ENCODE results near the gene AAMP. TPM values are rescaled to one million over a fixed set of nuclear protein-coding genes. Genes with fewer than 3 reads are reported as not detected.

AAMP gene
- total RNA-seq (2022; extraction: Qiagen RNA extraction; ENCODE audit: low read depth), result 109 to 189 TPM (median 121 TPM) in 5 replicates

DNA sequence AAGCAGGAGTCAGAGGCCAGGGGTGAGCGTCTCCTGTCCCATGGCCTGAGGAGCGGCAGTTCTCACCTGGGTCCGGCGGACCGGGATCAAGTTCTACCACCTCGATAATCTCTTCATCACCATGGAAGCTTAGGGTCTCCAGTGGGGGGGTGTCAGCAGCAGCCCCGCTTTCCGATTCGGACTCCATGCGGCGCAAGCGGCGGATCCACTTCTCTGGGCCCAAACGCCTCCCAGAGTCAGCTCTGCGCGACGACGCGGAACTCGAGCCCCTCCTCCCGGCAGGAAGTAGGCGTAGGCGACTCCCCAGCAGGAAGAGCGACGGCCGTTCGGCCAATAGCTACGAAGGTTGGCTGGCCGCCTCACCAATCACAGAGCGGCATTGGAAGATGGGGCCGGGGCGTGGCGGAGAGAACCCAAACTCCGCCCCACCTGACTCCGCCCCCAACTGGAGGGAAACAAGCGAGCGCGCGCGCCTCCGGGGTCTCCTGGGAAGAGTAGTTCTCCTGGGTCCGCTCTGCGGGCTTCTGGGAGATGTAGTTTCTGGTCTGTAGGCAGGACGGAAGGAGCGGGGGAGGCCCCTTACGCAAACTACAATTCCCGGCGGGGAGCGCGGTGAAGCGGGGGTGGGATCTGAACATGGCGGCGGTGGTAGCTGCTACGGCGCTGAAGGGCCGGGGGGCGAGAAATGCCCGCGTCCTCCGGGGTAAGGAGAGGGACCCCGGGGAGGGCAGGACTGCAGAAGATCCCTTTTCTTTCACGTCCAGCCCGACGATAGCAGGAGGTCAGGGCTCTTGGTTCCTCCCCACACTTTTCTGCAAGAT, at the start of gene AAMP, which contains the start of gene PNKD:
AAMP (minus strand) TSS at position 238 of the 821 bp plus-strand sequence; CDS start at position 187, 51 bp downstream.
PNKD (plus strand) TSS at position 620 of the 821 bp plus-strand sequence; CDS start at position 637, 17 bp downstream.

GRCh38 chr2:218292048-218293014, 22.4 kb upstream of the AAMP start, which contains the start of gene TMBIM1:
Gene TMBIM1, minus strand, starts transcription at chr2:218292503. Its CDS starts 10,362 bp downstream, at chr2:218282141.

DNA sequence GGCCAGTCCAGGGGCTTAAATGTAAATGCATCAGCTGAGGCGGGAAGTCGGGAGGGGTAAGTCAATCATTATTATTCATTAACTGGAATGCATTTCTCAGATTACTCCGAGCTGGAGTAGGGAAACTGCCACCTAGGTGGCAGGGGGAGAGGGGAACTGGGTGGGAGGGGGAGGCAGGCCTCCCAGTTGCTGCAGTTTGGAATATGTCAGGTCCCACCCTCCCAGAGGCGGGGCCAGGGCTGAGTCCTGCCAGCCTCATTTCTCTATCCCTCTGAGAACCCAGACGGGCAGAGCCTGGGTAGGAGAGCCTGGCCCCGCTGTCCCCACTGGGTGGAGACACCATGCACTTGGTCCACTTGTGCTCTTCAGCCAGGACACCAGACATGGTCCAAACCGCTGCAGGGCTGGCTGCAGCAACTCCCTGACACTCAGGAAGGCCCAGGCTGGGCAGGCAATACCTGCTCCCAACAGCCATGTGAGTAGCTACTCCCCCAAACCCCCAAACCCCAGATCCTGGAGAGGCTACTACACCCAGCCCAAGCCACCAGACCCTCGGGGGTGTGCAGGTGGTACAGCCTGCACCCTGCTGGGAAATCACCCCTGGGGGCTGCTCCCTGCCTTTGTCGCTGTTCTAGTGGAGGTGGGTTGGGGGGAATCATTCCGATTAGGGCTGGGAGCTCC, 9.1 kb downstream of the AAMP start, which contains the start of gene GPBAR1:
GPBAR1 (plus strand) TSS at position 274 of the 681 bp plus-strand sequence. CDS start 1,710 bp downstream, outside the sequence.

GRCh38 chr2:218216674-218217359, 53.1 kb downstream of the AAMP start, which contains the start of gene ARPC2:
Gene ARPC2, plus strand, starts transcription at chr2:218217189. Its CDS starts 282 bp downstream, at chr2:218217471.

Other genes with a start within 250 kb of the AAMP start
- not detected in 5 replicates for gene RUFY4, start 200.9 kb downstream of the AAMP start, total RNA-seq (2022; extraction: Qiagen RNA extraction; ENCODE audit: low read depth)
- 0.13 TPM in 1 of 5 replicates, not detected in the others for gene CXCR2, start 144.1 kb downstream of the AAMP start, total RNA-seq (2022; extraction: Qiagen RNA extraction; ENCODE audit: low read depth)
- gene CXCR1, start 103.2 kb downstream of the AAMP start, total RNA-seq (2022; extraction: Qiagen RNA extraction; ENCODE audit: low read depth), result not detected in 5 replicates
- gene ARPC2, start 52.9 kb downstream of the AAMP start, total RNA-seq (2022; extraction: Qiagen RNA extraction; ENCODE audit: low read depth), result 286 to 304 TPM (median 289 TPM) in 5 replicates
- 0.07 to 0.23 TPM (median 0.15 TPM) in 5 replicates for gene GPBAR1, start 9.1 kb downstream of the AAMP start, total RNA-seq (2022; extraction: Qiagen RNA extraction; ENCODE audit: low read depth)
- gene PNKD, start 382 bp upstream of the AAMP start, total RNA-seq (2022; extraction: Qiagen RNA extraction; ENCODE audit: low read depth), result 62.1 to 67.0 TPM (median 63.3 TPM) in 5 replicates
- 117 to 131 TPM (median 121 TPM) in 5 replicates for gene TMBIM1, start 22.4 kb upstream of the AAMP start, total RNA-seq (2022; extraction: Qiagen RNA extraction; ENCODE audit: low read depth)
- 0.14 to 0.16 TPM in 2 of 5 replicates, not detected in the others for gene CATIP, start 86.7 kb upstream of the AAMP start, total RNA-seq (2022; extraction: Qiagen RNA extraction; ENCODE audit: low read depth)
- 0.15 to 0.28 TPM (median 0.19 TPM) in 5 replicates for gene SLC11A1, start 112.1 kb upstream of the AAMP start, total RNA-seq (2022; extraction: Qiagen RNA extraction; ENCODE audit: low read depth)
- 63.4 to 83.1 TPM (median 71.7 TPM) in 5 replicates for gene CTDSP1, start 129.7 kb upstream of the AAMP start, total RNA-seq (2022; extraction: Qiagen RNA extraction; ENCODE audit: low read depth)
- 0.16 to 0.33 TPM (median 0.18 TPM) in 5 replicates for gene VIL1, start 149.0 kb upstream of the AAMP start, total RNA-seq (2022; extraction: Qiagen RNA extraction; ENCODE audit: low read depth)